ENCODE results near the gene ELP1. TPM values are rescaled to one million over a fixed set of nuclear protein-coding genes. Genes with fewer than 3 reads are reported as not detected.
"Not testable (repeated sequence)": the region's sequence is repeated elsewhere in the genome, so short reads cannot be mapped to it uniquely, and the experiment has no call there.

The ELP1 gene
- total and polyA plus RNA-seq, 2 donors (not counting 1 experiment from before 2014, with no cell fraction given): 18.7 to 41.9 TPM

DNA sequence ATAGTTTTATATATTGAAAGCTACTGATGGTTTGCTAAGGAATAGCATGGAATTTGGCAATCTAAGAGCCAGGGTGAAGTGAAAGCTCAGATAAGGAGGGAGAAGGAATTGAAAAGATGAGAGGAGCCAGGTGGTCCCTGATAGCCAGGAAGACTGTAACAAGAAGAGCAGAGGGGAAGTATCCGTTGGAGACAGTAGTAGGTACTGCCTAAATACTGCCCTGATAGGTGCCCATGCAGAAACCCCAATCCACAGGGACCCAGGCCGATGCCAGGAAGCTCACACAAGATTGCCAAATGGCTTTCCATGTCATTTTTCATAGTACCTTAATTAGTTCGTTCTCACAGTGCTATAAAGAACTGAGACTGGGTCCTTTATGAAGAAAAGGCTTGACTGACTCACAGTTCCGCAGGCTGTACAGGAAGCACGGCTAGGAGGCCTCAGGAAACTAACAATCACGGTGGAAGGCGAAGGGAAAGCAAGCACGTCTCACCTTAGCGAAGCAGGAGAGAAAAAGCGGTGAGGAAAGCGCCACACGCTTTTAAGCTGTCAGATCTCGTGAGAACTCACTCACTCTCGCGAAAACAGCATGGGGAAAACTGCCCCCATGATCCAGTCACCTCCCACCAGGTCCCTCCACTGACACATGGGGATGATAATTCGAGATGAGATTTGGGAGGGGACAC, 91.2 kb downstream of the ELP1 start:
- Histone ChIP-seq H2AFZ (ENCODE audit: low read length) (no peak overlapping the region), H3K27ac (ENCODE audit: insufficient read depth, low read length) (no peak overlapping the region), H3K79me2 (ENCODE audit: control insufficient read depth, insufficient read depth, low read length) (no peaks in the 10 kb centered on the region)

GRCh38 chr9:108839561-108839960, 94.4 kb downstream of the ELP1 start:
- not testable (repeated sequence) for H3K36me3 ChIP-seq (ENCODE audit: control insufficient read depth, insufficient read depth, low read length); H3K4me1 ChIP-seq (ENCODE audit: control insufficient read depth, extremely low read depth, insufficient read depth, low read length); H3K27ac ChIP-seq (ENCODE audit: insufficient read depth, low read length); H3K9ac ChIP-seq (ENCODE audit: insufficient read depth, low read length); H4K20me1 ChIP-seq (ENCODE audit: control insufficient read depth, extremely low read depth, insufficient read depth, low read length); DNase-seq (ENCODE audit: low read depth in 2 of 2); H3K27me3 ChIP-seq (ENCODE audit: control insufficient read depth, insufficient read depth, low read length); H3K4me3 ChIP-seq (replicated peaks in 1 of 4; ENCODE audit: control extremely low read depth in 1 of 4, insufficient read depth in 1 of 4, low read depth in 3 of 4, low read length in 4 of 4); H2AFZ ChIP-seq (ENCODE audit: low read length); H3K4me2 ChIP-seq (ENCODE audit: extremely low read depth, insufficient read depth, low read length); H3K79me2 ChIP-seq (ENCODE audit: control insufficient read depth, insufficient read depth, low read length); H3K9me3 ChIP-seq (ENCODE audit: control insufficient read depth, insufficient read depth, low read depth, low read length)

More for the DNA sequence above, 91.2 kb downstream of the ELP1 start:
- Histone ChIP-seq H3K4me3 (replicated peaks in 1 of 4; ENCODE audit: control extremely low read depth in 1 of 4, insufficient read depth in 1 of 4, low read depth in 3 of 4, low read length in 4 of 4) (no peak overlapping the region), H3K4me2 (ENCODE audit: extremely low read depth, insufficient read depth, low read length) (no peak overlapping the region), H4K20me1 (ENCODE audit: control insufficient read depth, extremely low read depth, insufficient read depth, low read length) (no peaks in the 10 kb centered on the region), H3K36me3 (ENCODE audit: control insufficient read depth, insufficient read depth, low read length) (no peaks in the 10 kb centered on the region), H3K27me3 (ENCODE audit: control insufficient read depth, insufficient read depth, low read length) (no peaks in the 10 kb centered on the region), H3K9me3 (ENCODE audit: control insufficient read depth, insufficient read depth, low read depth, low read length) (no peaks in the 10 kb centered on the region), H3K4me1 (ENCODE audit: control insufficient read depth, extremely low read depth, insufficient read depth, low read length) (no peaks in the 10 kb centered on the region), H3K9ac (ENCODE audit: insufficient read depth, low read length) (no peak overlapping the region)
- no peak for DNase-seq (ENCODE audit: low read depth in 2 of 2)
- TF ChIP-seq, protein P1, sequence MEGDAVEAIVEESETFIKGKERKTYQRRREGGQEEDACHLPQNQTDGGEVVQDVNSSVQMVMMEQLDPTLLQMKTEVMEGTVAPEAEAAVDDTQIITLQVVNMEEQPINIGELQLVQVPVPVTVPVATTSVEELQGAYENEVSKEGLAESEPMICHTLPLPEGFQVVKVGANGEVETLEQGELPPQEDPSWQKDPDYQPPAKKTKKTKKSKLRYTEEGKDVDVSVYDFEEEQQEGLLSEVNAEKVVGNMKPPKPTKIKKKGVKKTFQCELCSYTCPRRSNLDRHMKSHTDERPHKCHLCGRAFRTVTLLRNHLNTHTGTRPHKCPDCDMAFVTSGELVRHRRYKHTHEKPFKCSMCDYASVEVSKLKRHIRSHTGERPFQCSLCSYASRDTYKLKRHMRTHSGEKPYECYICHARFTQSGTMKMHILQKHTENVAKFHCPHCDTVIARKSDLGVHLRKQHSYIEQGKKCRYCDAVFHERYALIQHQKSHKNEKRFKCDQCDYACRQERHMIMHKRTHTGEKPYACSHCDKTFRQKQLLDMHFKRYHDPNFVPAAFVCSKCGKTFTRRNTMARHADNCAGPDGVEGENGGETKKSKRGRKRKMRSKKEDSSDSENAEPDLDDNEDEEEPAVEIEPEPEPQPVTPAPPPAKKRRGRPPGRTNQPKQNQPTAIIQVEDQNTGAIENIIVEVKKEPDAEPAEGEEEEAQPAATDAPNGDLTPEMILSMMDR (conservative IDR thresholded peaks at IDR 0.05 in 1 of 2, IDR thresholded peaks at IDR 0.05 in 1 of 2; ENCODE audit: low read depth in 1 of 2, low read length in 2 of 2): no peak
- TF ChIP-seq EZH2 (IDR thresholded peaks at IDR 0.05; ENCODE audit: low read length, missing control alignments): no peak

- no peaks in the 10 kb centered on the region for H3K79me2 ChIP-seq (ENCODE audit: control insufficient read depth, insufficient read depth, low read length)
- H3K4me1 ChIP-seq (ENCODE audit: control insufficient read depth, extremely low read depth, insufficient read depth, low read length): no peaks in the 10 kb centered on the region
- no peaks in the 10 kb centered on the region for H4K20me1 ChIP-seq (ENCODE audit: control insufficient read depth, extremely low read depth, insufficient read depth, low read length)
- no peak for TF ChIP-seq EZH2 (IDR thresholded peaks at IDR 0.05; ENCODE audit: low read length, missing control alignments)
- TF ChIP-seq, protein P1 (conservative IDR thresholded peaks at IDR 0.05 in 1 of 2, IDR thresholded peaks at IDR 0.05 in 1 of 2; ENCODE audit: low read depth in 1 of 2, low read length in 2 of 2): no peak
- no peak overlapping the region for H3K4me3 ChIP-seq (replicated peaks in 1 of 4; ENCODE audit: control extremely low read depth in 1 of 4, insufficient read depth in 1 of 4, low read depth in 3 of 4, low read length in 4 of 4)
- H3K27me3 ChIP-seq (ENCODE audit: control insufficient read depth, insufficient read depth, low read length): no peaks in the 10 kb centered on the region
- DNase-seq (ENCODE audit: low read depth in 2 of 2): peak in 1 of 2 donors; percentile 27
- H3K9me3 ChIP-seq (ENCODE audit: control insufficient read depth, insufficient read depth, low read depth, low read length): no peaks in the 10 kb centered on the region
- H3K9ac ChIP-seq (ENCODE audit: insufficient read depth, low read length): no peak overlapping the region
- no peaks in the 10 kb centered on the region for H3K36me3 ChIP-seq (ENCODE audit: control insufficient read depth, insufficient read depth, low read length)
- no peak overlapping the region for H3K27ac ChIP-seq (ENCODE audit: insufficient read depth, low read length)
- H3K4me2 ChIP-seq (ENCODE audit: extremely low read depth, insufficient read depth, low read length): no peak overlapping the region
- no peak overlapping the region for H2AFZ ChIP-seq (ENCODE audit: low read length)
Observed at GRCh38 chr9:108838017-108838416, 95.9 kb downstream of the ELP1 start.

All from fibroblast of lung (primary cell).